Right atrium auricular region (tissue), 2 donors: Measurements from ENCODE around the gene NOTCH3. TPM values are rescaled to one million over a fixed set of nuclear protein-coding genes. Genes with fewer than 3 reads are reported as not detected.

ENCODE experiments used
- DNase-seq: peaks from one replicate; pipeline ENCODE4 v3.0.0-alpha.2; 2019; ENCODE audit warnings: low spot score
- H3K27ac ChIP-seq, 2 donors: fragments of 200-600 bp; sonication (generic); 1 replicate in 1 of 2; 2 replicates in 1 of 2; pipeline ENCODE4 v1.5.1; 2016 to 2019
- H3K27me3 ChIP-seq, 2 donors: fragments of 200-600 bp; sonication (generic); one replicate each; pipeline versions ENCODE4 v1.5.1 to v1.6.0; 2017 to 2019
- H3K36me3 ChIP-seq: fragments of 200-600 bp; sonication (generic); one replicate; pipeline ENCODE4 v1.5.1; 2016
- H3K4me1 ChIP-seq, 2 donors: fragments of 200-600 bp; sonication (generic); one replicate each; pipeline versions ENCODE4 v1.5.1 to v1.6.0; 2017 to 2019
- H3K4me3 ChIP-seq, 2 donors: fragments of 200-600 bp; sonication (generic); 1 replicate in 1 of 2; 2 replicates in 1 of 2; pipeline ENCODE4 v1.5.1; 2017 to 2019; ENCODE audit warnings: mild to moderate bottlenecking in 1 of 2, moderate library complexity in 1 of 2
- H3K9me3 ChIP-seq, 2 donors: fragments of 200-600 bp; sonication (generic); one replicate each; pipeline ENCODE4 v1.5.1; 2019
- CTCF ChIP-seq, 2 donors: fragments of 200-600 bp; sonication (generic); IDR thresholded peaks; one replicate each; pipeline ENCODE4 v1.5.1; 2019; ENCODE audit warnings: antibody characterized with exemption in 2 of 2
- total RNA-seq, 2 donors: library from RNA; depleted of rRNA; stranded (reverse); fragments of >200 nt; gene quantifications; one replicate each; pipeline ENCODE4 v1.1.0, GENCODE V29; 2016

NOTCH3 gene
- total RNA-seq, 2 donors from 2014 or later: 16.8 to 34.2 TPM

- Histone ChIP-seq H3K27ac (peak overlapping the region in 1 of 2 donors; percentile 4), H3K9me3 (no peaks in the 10 kb centered on the region), H3K36me3 (peaks cover 68% of the 10 kb centered on the region), H3K4me1 (no peaks in the 10 kb centered on the region), H3K27me3 (no peaks in the 10 kb centered on the region), H3K4me3 (no peak overlapping the region)
- no peak for DNase-seq
- TF ChIP-seq CTCF (IDR thresholded peaks at IDR 0.05): no peak
Observed at GRCh38 chr19:15239337-15239949, 38.6 kb upstream of the NOTCH3 start.

- peaks cover 60% of the 10 kb centered on the region for H3K36me3 ChIP-seq
- no peaks in the 10 kb centered on the region for H3K27me3 ChIP-seq
- no peak for DNase-seq
- no peak for TF ChIP-seq CTCF (IDR thresholded peaks at IDR 0.05)
- peaks cover 0 to under 1% of the 10 kb centered on the region in 2 donors for H3K4me1 ChIP-seq
- peak overlapping the region in 1 of 2 donors; percentile 4 for H3K27ac ChIP-seq
- no peak overlapping the region for H3K4me3 ChIP-seq
- no peaks in the 10 kb centered on the region for H3K9me3 ChIP-seq
Observed at GRCh38 chr19:15238639-15239155, 37.9 kb upstream of the NOTCH3 start.

GRCh38 chr19:15237759-15238638 lies 37.2 kb upstream of the NOTCH3 start:
- H3K27ac ChIP-seq: peak overlapping the region in 1 of 2 donors; percentile 4
- H3K27me3 ChIP-seq: no peaks in the 10 kb centered on the region
- no peak for TF ChIP-seq CTCF (IDR thresholded peaks at IDR 0.05)
- H3K4me3 ChIP-seq: no peak overlapping the region
- peaks cover 54% of the 10 kb centered on the region for H3K36me3 ChIP-seq
- H3K4me1 ChIP-seq: peaks cover 0 to 6% of the 10 kb centered on the region in 2 donors
- no peaks in the 10 kb centered on the region for H3K9me3 ChIP-seq
- no peak for DNase-seq

GRCh38 chr19:15236886-15237285 lies 36.1 kb upstream of the NOTCH3 start:
- no peak overlapping the region for H3K4me3 ChIP-seq
- H3K27me3 ChIP-seq: no peaks in the 10 kb centered on the region
- H3K27ac ChIP-seq: no peak overlapping the region
- no peak for TF ChIP-seq CTCF (IDR thresholded peaks at IDR 0.05)
- H3K4me1 ChIP-seq: peaks cover 0 to 16% of the 10 kb centered on the region in 2 donors
- DNase-seq: no peak
- no peaks in the 10 kb centered on the region for H3K9me3 ChIP-seq
- peaks cover 45% of the 10 kb centered on the region for H3K36me3 ChIP-seq

GRCh38 chr19:15235781-15236180 lies 35.0 kb upstream of the NOTCH3 start:
- Histone ChIP-seq H3K27ac (no peak overlapping the region), H3K9me3 (no peaks in the 10 kb centered on the region), H3K4me1 (peaks cover 0 to 20% of the 10 kb centered on the region in 2 donors), H3K4me3 (no peak overlapping the region), H3K27me3 (no peaks in the 10 kb centered on the region), H3K36me3 (peaks cover 45% of the 10 kb centered on the region)
- DNase-seq: no peak
- TF ChIP-seq CTCF (IDR thresholded peaks at IDR 0.05): no peak
